DMS53 treated with DMSO at 0.1 percent for 48 hours (cell line): ENCODE results near the gene TRIM44.

Source experiments
- DNase-seq: peaks from one replicate; lab custom pipeline; 2025; ENCODE audit not compliant: unreplicated experiment; lab: John Stamatoyannopoulos, UW

The TRIM44 gene

DNA sequence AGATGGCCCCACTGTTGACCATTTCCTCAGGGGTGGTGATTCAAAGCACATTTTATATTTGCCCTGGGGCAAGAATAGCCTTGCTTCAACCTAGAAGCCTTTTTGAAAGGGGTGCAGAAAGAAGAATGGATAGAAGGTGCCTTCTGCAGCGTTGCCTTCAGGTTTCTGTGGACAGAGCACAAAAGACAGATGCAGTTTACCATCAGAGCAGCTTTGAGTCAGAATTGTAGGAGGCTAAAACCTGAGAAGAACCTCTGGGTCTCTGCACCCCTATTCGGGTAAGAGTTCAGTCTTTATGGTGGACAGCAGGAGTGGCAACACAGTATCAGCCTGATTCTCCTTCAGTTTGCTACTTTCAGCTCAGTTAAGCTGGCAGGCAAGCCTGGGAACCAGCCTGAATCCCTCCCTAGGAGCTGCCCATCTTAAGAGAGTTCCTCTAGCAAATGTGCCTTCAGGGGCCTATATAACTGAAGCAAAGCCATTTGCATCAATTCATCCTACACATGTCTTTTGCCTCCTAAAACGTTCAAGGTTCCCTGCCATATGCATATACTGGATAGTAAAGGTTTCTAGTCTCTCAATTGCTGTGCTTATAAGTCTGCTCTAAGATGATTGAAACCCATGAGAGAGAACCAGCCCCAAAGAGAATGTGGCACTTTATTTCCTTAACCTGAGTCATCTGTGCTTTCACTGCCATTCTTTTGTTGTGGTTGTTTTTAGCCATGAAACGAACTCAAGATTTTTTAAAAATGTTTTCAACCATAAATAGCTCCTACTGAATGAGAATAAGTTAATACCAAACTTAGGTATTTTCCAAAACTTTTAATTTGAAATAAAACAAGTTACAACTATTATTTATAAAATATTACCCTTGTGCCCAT lies 123.0 kb downstream of the TRIM44 start:
- no peak for DNase-seq

GRCh38 chr11:35786188-35786587 lies 123.6 kb downstream of the TRIM44 start:
- DNase-seq: no peak

DNA sequence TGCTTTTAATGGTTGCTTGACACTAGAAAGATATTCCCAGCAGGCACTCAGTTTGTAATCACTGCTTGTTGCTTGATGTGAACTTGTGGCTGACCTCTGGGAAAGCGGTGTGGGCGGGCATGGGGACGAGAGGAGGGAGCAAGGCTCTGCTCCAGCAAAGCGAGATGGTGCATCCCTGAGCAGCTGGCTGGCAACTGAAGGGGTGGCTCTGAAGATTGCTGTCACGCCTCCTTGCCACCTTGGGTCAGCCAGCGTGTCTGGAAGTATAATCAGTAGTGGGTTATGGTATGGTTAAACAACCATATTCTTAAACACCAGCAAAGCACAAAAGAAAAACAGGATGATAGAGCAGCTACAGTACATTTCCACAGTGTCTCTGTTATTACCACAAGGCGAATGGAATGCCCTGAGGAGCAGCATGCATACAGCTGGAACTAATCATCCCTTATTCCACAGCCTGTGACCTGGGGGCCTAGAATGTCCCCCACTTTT lies 124.5 kb downstream of the TRIM44 start:
- no peak for DNase-seq

DNA sequence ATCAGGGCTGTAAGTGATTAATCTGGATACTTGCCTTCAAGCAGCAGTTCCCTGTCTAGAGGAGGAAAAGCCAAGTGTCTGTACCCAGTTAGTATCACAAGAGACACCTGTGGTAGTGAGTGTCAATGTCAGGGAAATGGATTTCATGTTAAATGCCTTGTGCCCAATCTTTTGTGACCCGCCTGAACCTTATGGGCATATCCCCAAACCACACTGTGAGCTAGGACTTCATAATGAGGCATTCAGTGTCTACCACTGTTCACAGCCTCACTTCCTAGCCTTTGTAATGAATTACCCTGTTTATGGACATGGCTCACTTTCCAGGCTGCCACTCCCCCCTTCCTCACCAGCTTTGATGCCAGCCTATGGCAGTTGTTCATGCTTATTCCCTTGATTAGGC lies 125.1 kb downstream of the TRIM44 start:
- no peak for DNase-seq

DNA sequence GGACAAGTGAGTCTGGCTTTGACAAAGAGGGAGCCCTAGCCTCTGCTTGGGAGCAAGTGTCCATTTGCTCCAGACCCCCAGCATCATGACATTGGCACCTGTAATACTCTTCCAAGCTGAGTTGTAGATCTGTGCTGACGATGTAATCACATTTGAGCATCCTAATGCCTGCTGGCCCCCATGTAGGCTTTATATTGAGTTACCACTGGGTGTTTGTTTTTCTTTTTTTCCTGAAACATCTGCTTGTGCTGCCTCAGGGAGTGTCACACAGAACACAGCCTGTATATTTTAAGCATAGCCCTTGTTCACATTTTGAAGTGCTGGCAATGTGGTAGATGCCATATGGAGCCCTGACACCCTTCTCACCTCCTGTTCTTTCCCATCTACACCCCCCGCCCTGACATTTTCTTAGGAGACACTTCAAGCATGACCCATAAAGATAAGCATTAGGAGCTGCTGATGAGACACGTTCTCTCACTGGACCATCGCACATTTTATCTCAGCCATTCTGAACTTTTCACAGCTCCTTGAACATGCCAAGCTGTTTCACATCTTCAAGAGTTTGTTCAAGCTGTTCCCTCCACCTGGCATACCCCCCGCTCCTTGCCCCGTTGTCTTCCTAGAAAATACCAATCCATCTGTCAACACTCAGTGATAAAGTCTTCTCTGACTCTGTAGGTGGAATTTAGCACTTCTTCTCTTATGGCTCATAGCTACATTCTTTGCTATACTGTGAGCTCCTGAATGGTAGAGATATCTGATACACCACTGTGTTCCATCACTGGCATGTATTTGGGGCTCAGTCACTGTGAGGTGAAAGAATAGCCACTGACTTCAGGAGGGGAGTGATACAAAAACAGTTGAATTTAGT lies 128.7 kb downstream of the TRIM44 start:
- DNase-seq: peak; percentile 21

DNA sequence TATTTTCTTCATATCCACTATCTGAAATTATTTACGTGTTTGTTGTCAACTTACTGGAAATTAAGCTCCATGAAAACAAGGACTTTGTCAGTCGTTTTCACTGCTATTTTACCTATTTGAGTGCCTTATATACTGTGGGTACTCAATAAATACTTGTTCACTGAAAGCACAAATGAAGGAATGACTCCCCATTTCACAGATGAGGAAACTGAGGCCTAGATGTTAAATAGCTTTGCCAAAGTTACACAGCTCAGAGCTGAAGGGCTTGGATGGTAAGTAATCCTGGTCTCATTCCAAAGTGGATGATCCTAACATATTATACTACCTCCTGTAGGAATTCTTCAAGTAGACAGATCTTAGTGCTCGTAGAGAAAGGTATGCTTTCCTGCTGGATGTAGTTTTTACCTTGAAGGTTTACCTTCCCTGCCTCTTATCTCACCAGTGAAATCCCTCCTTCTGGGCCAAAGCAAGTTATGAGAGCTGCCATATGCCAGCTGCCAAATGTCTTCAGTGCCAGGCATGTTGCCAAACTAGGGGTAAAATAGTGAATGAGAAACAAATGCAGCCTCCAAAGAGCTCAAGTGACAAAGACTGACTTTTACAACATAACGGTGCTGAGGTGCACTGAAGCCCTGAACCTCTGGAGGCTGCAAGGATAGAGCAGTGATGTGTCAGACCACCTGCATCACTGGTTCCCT lies 129.7 kb downstream of the TRIM44 start:
- DNase-seq: no peak

DNA sequence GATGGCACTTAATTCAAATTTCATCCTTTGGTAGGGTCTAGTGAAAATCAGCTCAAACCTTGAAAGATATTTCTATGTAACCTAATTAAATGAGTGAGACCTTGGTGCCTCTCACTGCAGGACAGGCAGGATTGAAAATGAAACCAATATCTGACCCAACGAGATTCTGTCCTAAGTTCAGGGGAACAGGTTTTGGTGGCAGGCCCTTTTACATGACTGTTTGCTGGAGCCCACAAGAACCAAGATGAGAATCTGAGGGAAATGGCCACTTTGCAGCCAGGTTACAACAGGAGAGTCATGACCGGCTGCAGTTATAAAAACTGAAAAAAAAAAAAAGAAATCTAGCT lies 130.2 kb downstream of the TRIM44 start:
- DNase-seq: no peak

- no peak for DNase-seq
Observed at GRCh38 chr11:35794333-35794732, 131.8 kb downstream of the TRIM44 start.

DNA sequence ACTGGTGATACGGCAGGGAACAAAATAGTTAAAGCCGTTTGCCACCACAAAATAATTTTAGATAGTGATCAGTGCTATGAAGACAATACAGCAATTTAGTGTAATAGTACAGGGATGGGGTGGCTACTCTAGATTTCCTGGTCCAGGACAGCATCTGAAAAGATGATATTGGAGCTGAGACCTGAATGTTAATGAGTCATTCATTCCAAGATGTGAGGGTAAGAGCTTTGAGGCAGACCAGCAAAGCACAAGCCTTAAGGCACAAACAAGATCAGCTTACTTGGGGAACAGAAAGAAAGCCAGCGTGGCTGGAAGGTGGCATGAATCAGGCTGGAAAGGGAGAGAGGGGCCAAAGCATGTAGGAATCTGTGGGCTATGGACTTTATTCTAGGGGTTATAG lies 132.3 kb downstream of the TRIM44 start:
- DNase-seq: no peak

- no peak for DNase-seq
Observed at GRCh38 chr11:35796562-35796961, 134.0 kb downstream of the TRIM44 start.

DNA sequence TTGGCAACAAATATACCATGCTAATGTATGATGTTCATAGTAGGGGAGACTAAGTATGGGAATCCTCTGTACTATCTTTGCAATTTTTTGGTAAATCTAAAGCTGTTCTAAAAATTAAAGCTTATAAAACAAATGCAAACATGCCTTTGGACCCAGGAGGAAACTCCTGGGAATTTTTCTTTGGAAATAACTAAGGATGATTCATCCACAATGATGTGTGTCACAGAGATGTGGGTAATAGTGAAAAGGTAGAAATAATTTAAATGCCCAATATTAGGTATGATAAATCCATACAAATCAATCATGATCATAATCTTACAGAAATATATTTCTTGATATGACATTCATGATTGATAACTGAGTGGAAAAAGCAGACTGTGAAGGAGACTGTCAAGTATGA lies 135.8 kb downstream of the TRIM44 start:
- no peak for DNase-seq

- DNase-seq: no peak
Observed at GRCh38 chr11:35798983-35799382, 136.4 kb downstream of the TRIM44 start.

DNA sequence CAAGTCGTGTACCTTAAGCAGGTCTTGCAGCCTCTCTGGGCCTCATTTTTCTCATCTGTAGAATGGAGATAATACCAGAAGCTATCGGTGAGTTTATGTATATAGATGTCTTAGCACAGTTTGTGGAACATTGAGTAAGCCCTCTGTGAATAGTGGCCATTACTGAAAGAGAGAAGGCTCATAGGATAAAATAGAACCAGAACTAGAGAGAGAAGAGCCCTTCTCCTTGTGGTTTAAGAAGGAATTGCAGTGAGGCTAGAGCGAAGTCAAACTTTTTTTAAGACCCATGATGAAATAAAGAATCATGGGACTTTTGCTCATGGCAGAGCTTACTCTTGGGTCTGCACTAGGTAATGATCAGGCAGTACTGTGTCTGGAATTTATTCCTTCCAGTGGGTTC lies 137.1 kb downstream of the TRIM44 start:
- no peak for DNase-seq

GRCh38 chr11:35800970-35801953 lies 138.7 kb downstream of the TRIM44 start:
- DNase-seq: no peak

DNA sequence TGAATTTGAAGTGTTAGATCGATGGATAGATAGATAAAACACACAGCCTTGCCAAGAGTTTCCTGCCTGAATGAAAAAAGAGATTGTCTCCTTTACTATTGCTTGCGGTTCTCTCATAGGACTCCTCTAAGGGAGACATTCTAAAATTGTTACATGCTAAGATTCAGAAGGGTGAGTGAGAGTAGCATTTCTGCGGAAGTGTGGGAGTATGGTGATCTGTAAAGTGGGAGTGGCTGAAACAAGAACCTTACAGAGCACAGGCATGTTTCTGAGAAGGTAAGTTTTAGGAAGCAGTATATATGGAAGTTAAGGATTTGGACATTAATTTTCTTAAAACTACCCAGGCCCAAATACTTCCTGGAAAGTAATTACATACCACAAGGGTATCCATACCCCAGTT lies 139.6 kb downstream of the TRIM44 start:
- no peak for DNase-seq

DNA sequence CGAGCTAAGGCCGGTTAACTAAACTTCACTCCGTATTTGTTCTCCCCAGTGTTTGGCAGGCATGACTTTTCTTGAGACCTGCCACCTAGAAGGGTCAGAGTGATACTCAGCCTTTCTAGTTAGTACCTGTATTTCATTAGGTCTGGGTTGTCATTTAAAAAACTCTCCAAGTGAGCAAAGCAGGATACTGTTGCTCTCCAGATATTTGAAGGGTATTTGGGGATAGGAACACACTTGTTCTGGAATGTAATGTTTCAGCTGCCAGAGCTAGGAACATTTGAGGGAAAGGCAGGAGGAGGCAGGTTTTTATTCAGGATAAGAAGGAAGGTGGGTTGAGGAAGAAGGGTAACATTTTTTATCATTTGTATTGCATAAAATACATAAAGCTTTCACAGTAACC lies 140.1 kb downstream of the TRIM44 start:
- DNase-seq: no peak

GRCh38 chr11:35803115-35803514 lies 140.5 kb downstream of the TRIM44 start:
- no peak for DNase-seq

- no peak for DNase-seq
Observed at GRCh38 chr11:35804451-35805040, 142.0 kb downstream of the TRIM44 start.

DNA sequence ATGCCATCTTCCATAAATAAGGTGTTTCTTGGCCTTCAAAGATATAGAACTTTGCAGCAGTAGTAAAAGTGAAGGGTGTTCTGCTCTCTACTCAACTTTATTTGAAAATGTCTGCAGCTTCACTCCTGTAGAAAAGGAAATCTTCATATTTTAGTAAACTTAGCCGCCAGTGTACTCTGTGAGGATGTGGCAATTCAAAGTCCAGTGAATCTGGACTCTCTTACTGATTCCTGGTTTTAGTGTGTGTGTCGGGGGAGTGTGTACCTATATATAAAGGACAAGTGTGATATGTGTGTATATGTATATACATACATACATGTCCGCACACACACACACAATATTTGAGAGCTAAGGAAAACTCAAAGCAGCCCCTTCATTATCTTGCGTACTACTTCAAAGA lies 147.0 kb downstream of the TRIM44 start:
- DNase-seq: no peak
